Brain microvascular endothelial cell (primary cell): ENCODE measurements around the gene SV2B.

ENCODE experiments used
- DNase-seq: peaks from one replicate; pipeline ENCODE4 v3.0.0-alpha.2; 2020
- H3K27ac ChIP-seq: fragments of 250-450 bp; sonication (Bioruptor Pico); 2 replicates; pipeline ENCODE4 v1.5.1; 2020; ENCODE audit warnings: mild to moderate bottlenecking, moderate library complexity
- H3K27me3 ChIP-seq: fragments of 250-450 bp; sonication (Bioruptor Pico); replicated peaks from 2 replicates; pipeline ENCODE4 v1.5.1; 2020; ENCODE audit warnings: mild to moderate bottlenecking
- H3K36me3 ChIP-seq: fragments of 250-450 bp; sonication (Bioruptor Pico); replicated peaks from 2 replicates; pipeline ENCODE4 v1.5.1; 2020; ENCODE audit warnings: mild to moderate bottlenecking
- H3K4me3 ChIP-seq: 2 replicates; pipeline ENCODE4 v1.5.1; 2011; ENCODE audit warnings: low read depth, mild to moderate bottlenecking, control low read depth, low read length, moderate library complexity
- in situ Hi-C: cut with HindIII; loops from 2 replicates; pipeline ENCODE4 v1.10.0; 2017; ENCODE audit warnings: low sequenced_read_pairs, low pct_ligation_motif_present
- TF ChIP-seq, protein P1 (sequence below): IDR thresholded peaks from 2 replicates; pipeline ENCODE4 v1.5.1; 2011; ENCODE audit warnings: low read depth, mild to moderate bottlenecking, moderate library complexity, low read length, control low read depth, inconsistent platforms; ENCODE audit errors: missing control alignments

The SV2B gene

DNA sequence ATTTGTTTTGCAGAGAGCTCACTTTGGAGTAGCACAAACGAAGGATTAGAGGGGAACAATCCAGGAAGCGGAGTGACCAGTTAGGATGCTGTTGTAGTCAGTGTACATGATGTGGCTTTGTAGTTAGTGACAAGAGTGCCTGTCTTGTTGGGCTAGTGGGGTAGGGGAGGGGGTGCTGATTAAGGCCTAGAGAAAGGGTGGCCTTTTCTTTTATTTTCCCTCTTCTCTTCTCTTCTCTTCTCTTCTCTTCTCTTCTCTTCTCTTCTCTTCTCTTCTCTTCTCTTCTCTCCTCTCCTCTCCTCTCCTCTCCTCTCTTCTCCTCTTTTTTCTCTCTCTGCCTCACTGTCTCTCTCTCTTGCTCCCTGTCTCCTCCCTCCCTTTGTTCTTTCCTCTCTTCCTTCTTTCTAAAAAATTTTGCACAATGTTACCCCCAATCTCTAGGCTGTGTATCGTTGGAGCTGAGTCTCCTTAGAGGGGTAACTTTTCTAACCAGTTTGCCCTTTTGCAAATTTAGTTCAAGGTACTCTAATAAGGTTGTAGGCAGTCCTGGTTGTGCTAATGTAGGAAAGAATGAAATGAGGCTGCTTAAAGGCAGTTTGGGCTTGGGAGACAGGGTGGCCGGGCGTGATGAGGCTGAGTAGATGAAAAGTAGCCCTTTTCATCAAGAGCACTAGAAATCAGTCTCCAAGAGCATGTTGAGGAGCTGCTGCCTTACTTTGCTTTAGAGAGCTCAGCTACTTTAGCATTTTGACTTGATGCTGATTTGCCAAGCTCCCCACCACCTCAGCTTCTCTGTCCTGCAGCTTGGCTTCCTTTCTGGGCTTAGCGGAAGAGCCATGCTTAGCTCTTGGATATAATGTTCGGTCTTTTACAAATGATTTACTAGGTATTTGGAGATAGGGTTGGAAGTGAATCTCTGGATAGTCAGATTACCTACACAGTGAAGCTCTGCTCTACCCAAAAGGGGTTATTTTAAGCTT is 58.6 kb downstream of the SV2B start:
- no peak overlapping the region for H3K27ac ChIP-seq
- H3K36me3 ChIP-seq, result no peaks in the 10 kb centered on the region
- no peak for DNase-seq
- no peaks in the 10 kb centered on the region for H3K27me3 ChIP-seq
- TF ChIP-seq, protein P1, sequence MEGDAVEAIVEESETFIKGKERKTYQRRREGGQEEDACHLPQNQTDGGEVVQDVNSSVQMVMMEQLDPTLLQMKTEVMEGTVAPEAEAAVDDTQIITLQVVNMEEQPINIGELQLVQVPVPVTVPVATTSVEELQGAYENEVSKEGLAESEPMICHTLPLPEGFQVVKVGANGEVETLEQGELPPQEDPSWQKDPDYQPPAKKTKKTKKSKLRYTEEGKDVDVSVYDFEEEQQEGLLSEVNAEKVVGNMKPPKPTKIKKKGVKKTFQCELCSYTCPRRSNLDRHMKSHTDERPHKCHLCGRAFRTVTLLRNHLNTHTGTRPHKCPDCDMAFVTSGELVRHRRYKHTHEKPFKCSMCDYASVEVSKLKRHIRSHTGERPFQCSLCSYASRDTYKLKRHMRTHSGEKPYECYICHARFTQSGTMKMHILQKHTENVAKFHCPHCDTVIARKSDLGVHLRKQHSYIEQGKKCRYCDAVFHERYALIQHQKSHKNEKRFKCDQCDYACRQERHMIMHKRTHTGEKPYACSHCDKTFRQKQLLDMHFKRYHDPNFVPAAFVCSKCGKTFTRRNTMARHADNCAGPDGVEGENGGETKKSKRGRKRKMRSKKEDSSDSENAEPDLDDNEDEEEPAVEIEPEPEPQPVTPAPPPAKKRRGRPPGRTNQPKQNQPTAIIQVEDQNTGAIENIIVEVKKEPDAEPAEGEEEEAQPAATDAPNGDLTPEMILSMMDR, result no peak
- no peak overlapping the region for H3K4me3 ChIP-seq
- in situ Hi-C loops, result no loop called here

DNA sequence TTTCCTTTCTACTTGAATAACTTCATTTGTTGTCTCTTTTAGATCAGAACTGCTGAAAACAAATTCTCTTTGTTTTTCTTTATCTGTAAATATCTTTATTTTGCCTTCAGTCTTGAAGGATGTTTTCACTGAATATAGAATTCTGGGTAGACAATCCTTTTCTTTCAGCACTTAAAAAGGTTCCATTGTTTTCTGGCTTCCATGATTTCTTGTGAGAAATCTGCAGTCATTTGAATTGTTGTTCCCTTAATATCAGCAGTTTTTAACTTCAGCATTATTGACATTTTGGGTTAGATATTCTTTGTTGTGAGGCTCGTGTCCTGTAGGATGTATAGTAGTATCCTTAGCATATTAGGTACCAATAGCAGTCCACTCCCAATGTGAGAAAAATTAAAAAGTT is 65.8 kb downstream of the SV2B start:
- Histone ChIP-seq H3K36me3 (no peaks in the 10 kb centered on the region), H3K27me3 (no peaks in the 10 kb centered on the region), H3K4me3 (no peak overlapping the region), H3K27ac (no peak overlapping the region)
- DNase-seq, result no peak
- in situ Hi-C loops, result no loop called here
- TF ChIP-seq, protein P1, result no peak

DNA sequence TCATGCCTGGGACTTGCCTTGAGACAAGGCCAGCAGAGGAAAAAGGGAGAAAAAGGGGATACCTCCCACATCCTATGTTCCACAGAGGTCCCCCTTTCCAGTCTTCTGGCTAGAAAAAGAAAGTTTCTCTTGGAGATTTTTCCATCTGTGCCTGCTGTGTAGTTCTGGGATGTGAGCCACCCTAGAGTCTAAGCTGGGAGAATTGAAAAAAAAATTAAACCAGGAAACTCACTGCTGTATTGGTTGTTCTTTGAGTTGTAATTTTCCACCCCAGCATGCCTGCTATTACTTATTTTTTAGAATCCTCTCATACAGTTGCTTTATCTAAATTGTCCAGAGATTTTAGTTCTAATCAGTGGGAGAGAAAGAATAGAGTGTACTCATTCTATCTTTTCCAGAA is 68.4 kb downstream of the SV2B start:
- TF ChIP-seq, protein P1, result no peak
- in situ Hi-C loops, result no loop called here
- H3K36me3 ChIP-seq, result no peaks in the 10 kb centered on the region
- no peaks in the 10 kb centered on the region for H3K27me3 ChIP-seq
- no peak for DNase-seq
- no peak overlapping the region for H3K4me3 ChIP-seq
- no peak overlapping the region for H3K27ac ChIP-seq

DNA sequence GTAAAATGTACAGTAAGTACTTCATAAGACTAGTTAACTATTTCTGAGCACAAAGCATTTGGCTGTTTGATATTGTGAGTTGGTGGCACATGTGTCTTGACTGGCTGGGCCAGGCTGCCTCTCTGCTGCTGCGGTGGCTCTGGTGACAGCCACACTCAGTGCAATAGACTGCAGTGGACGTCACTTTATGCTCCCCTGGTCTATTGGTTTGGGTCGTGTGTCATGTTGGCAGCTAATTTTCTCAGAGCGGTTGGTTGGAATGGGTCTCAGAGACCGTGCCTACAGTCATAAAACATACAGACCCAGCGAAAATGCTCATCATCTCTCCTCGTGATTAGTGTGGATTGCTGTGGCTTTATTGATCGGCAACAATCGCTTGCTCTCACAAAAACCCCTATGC is 71.3 kb downstream of the SV2B start:
- no peaks in the 10 kb centered on the region for H3K27me3 ChIP-seq
- TF ChIP-seq, protein P1, result no peak
- H3K27ac ChIP-seq, result no peak overlapping the region
- in situ Hi-C loops, result no loop called here
- no peaks in the 10 kb centered on the region for H3K36me3 ChIP-seq
- H3K4me3 ChIP-seq, result no peak overlapping the region
- DNase-seq, result no peak

DNA sequence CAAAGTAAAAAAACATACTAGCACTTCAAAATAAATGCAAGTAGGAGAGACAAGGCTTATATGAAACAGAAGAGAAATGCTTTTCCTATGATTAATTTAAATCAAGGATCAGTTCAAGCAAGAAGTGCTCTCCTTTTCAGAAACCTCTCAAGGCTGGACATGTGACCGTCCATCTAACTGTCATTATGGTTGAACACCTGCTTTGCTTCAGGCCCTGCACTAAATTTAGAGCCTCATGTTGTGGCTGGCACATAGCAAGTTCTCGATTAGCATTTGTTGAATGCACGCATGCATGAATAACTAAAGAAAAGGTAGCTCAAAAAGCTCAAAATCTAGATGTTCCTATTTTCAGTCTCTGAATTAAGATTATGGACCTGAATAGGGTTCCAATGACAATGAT is 82.0 kb downstream of the SV2B start:
- H3K27me3 ChIP-seq, result no peaks in the 10 kb centered on the region
- TF ChIP-seq, protein P1, result no peak
- DNase-seq, result no peak
- H3K27ac ChIP-seq, result no peak overlapping the region
- in situ Hi-C loops, result no loop called here
- H3K4me3 ChIP-seq, result no peak overlapping the region
- no peaks in the 10 kb centered on the region for H3K36me3 ChIP-seq

DNA sequence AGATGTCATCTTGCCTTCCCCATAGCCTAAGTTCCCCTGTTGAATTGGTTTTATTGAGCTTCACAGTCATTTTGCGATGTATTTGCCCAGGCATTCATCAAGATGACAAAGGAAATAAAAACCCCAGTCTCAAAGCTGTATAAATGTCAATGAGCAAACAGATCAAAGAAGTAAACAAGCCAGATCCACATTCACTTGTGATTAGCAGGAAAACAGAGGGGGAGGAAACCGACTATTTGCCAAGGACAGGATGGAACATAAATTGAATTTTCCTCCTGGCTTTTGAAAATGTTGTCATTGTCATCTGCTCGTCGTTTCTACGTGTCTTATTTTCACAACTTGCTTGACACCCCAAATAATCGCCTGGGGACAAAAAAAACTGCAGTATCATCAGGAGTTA is 83.5 kb downstream of the SV2B start:
- H3K27ac ChIP-seq, result no peak overlapping the region
- no peak for DNase-seq
- TF ChIP-seq, protein P1, result no peak
- H3K36me3 ChIP-seq, result no peaks in the 10 kb centered on the region
- in situ Hi-C loops, result no loop called here
- no peaks in the 10 kb centered on the region for H3K27me3 ChIP-seq
- no peak overlapping the region for H3K4me3 ChIP-seq
